Activated T-helper 2 cell treated with anti-CD3 and anti-CD28 coated beads, Interferon-gamma antibody, Interleukin-2, Interleukin-4, amounts not matched to agents 10 μg/mL and 5 μg/mL and 100 μg/mL, durations not matched to agents 14 hours and 24 hours and 36 hours (primary cell): ENCODE data around the gene VPS50. TPM values are rescaled to one million over a fixed set of nuclear protein-coding genes. Genes with fewer than 3 reads are reported as not detected.

Experiments
- DNase-seq: peaks from one replicate; pipeline ENCODE4 v3.0.0; 2021; ENCODE audit warnings: low spot score
- H3K27ac Mint-ChIP-seq: one replicate; pipeline ENCODE4 v1.8.0; 2021; ENCODE audit warnings: mixed read lengths
- H3K27me3 Mint-ChIP-seq: one replicate; pipeline ENCODE4 v1.8.0; 2021; ENCODE audit warnings: low read depth, mixed read lengths
- H3K36me3 Mint-ChIP-seq: one replicate; pipeline ENCODE4 v1.8.0; 2021; ENCODE audit warnings: low read depth, mixed read lengths
- H3K4me1 Mint-ChIP-seq: one replicate; pipeline ENCODE4 v1.8.0; 2021; ENCODE audit warnings: low read depth, mixed read lengths
- H3K4me3 Mint-ChIP-seq: one replicate; pipeline ENCODE4 v1.8.0; 2021; ENCODE audit warnings: low read depth, mild to moderate bottlenecking, moderate library complexity, mixed read lengths
- H3K9me3 Mint-ChIP-seq: one replicate; pipeline ENCODE4 v1.8.0; 2021; ENCODE audit warnings: mixed read lengths
- intact Hi-C: fragments of 100-400 bp; cut with micrococcal nuclease; formaldehyde crosslinking; loops from one replicate; pipeline ENCODE4 v1.15.1; 2023
- total RNA-seq: library from RNA; stranded (reverse); gene quantifications from 2 replicates; pipeline ENCODE4 v1.2.3, GENCODE V29; 2022

Gene VPS50
- total RNA-seq, 1 donor from 2014 or later, result 15.6 TPM

- Mint-ChIP-seq H3K27me3 (no peaks in the 10 kb centered on the region), H3K27ac (no peak overlapping the region)
- intact Hi-C loops, result loop anchor here (5.0 to 10.0 kb wide), 4 partner anchors 123 to 1145 kb away; partner anchors contain the start of gene COL1A2
Observed at GRCh38 chr7:93249491-93250148, 17.5 kb downstream of the VPS50 start.

GRCh38 chr7:93258661-93259060 is 26.5 kb downstream of the VPS50 start:
- H3K4me1 Mint-ChIP-seq, result no peaks in the 10 kb centered on the region
- intact Hi-C loops, result no loop called here
- H3K27ac Mint-ChIP-seq, result no peak overlapping the region

More at GRCh38 chr7:93249491-93250148, 17.5 kb downstream of the VPS50 start:
- no peaks in the 10 kb centered on the region for H3K9me3 Mint-ChIP-seq
- no peaks in the 10 kb centered on the region for H3K36me3 Mint-ChIP-seq
- no peaks in the 10 kb centered on the region for H3K4me1 Mint-ChIP-seq
- no peak for DNase-seq
- H3K4me3 Mint-ChIP-seq, result no peak overlapping the region

GRCh38 chr7:93262535-93262934 is 30.4 kb downstream of the VPS50 start:
- Mint-ChIP-seq H3K27ac (no peak overlapping the region), H3K4me3 (no peak overlapping the region), H3K9me3 (no peaks in the 10 kb centered on the region), H3K36me3 (no peaks in the 10 kb centered on the region), H3K27me3 (no peaks in the 10 kb centered on the region), H3K4me1 (no peaks in the 10 kb centered on the region)
- intact Hi-C loops, result no loop called here
- no peak for DNase-seq

More at GRCh38 chr7:93258661-93259060, 26.5 kb downstream of the VPS50 start:
- Mint-ChIP-seq H3K4me3 (no peak overlapping the region), H3K36me3 (no peaks in the 10 kb centered on the region), H3K9me3 (no peaks in the 10 kb centered on the region), H3K27me3 (no peaks in the 10 kb centered on the region)
- no peak for DNase-seq

GRCh38 chr7:93265220-93265619 is 33.1 kb downstream of the VPS50 start:
- H3K27me3 Mint-ChIP-seq, result no peaks in the 10 kb centered on the region
- H3K4me1 Mint-ChIP-seq, result no peaks in the 10 kb centered on the region
- H3K4me3 Mint-ChIP-seq, result no peak overlapping the region
- DNase-seq, result no peak
- no peak overlapping the region for H3K27ac Mint-ChIP-seq
- intact Hi-C loops, result no loop called here
- no peaks in the 10 kb centered on the region for H3K36me3 Mint-ChIP-seq
- no peaks in the 10 kb centered on the region for H3K9me3 Mint-ChIP-seq

- H3K27ac Mint-ChIP-seq, result peak overlapping the region; percentile 9
- no peaks in the 10 kb centered on the region for H3K27me3 Mint-ChIP-seq
- intact Hi-C loops, result no loop called here
- H3K36me3 Mint-ChIP-seq, result peaks cover 7% of the 10 kb centered on the region
- H3K4me1 Mint-ChIP-seq, result peaks cover 5% of the 10 kb centered on the region
- no peaks in the 10 kb centered on the region for H3K9me3 Mint-ChIP-seq
- DNase-seq, result no peak
- no peak overlapping the region for H3K4me3 Mint-ChIP-seq
Observed at GRCh38 chr7:93279541-93279940, 47.4 kb downstream of the VPS50 start.

- no peaks in the 10 kb centered on the region for H3K36me3 Mint-ChIP-seq
- H3K27ac Mint-ChIP-seq, result no peak overlapping the region
- H3K4me1 Mint-ChIP-seq, result no peaks in the 10 kb centered on the region
- DNase-seq, result no peak
- no peak overlapping the region for H3K4me3 Mint-ChIP-seq
- no peaks in the 10 kb centered on the region for H3K9me3 Mint-ChIP-seq
- H3K27me3 Mint-ChIP-seq, result no peaks in the 10 kb centered on the region
- intact Hi-C loops, result no loop called here
Observed at GRCh38 chr7:93284908-93285307, 52.7 kb downstream of the VPS50 start.

GRCh38 chr7:93293229-93293628 is 61.1 kb downstream of the VPS50 start:
- H3K36me3 Mint-ChIP-seq, result no peaks in the 10 kb centered on the region
- no peaks in the 10 kb centered on the region for H3K27me3 Mint-ChIP-seq
- H3K9me3 Mint-ChIP-seq, result no peaks in the 10 kb centered on the region
- H3K4me1 Mint-ChIP-seq, result peaks cover 8% of the 10 kb centered on the region
- no peak overlapping the region for H3K4me3 Mint-ChIP-seq
- H3K27ac Mint-ChIP-seq, result no peak overlapping the region
- intact Hi-C loops, result no loop called here
- DNase-seq, result no peak

- no peak for DNase-seq
- Mint-ChIP-seq H3K4me1 (peaks cover 1% of the 10 kb centered on the region), H3K4me3 (no peak overlapping the region), H3K9me3 (no peaks in the 10 kb centered on the region), H3K36me3 (no peaks in the 10 kb centered on the region), H3K27me3 (no peaks in the 10 kb centered on the region), H3K27ac (no peak overlapping the region)
- intact Hi-C loops, result no loop called here
Observed at GRCh38 chr7:93298206-93298605, 66.0 kb downstream of the VPS50 start.

GRCh38 chr7:93298671-93299070 is 66.5 kb downstream of the VPS50 start:
- peaks cover 1% of the 10 kb centered on the region for H3K4me1 Mint-ChIP-seq
- H3K9me3 Mint-ChIP-seq, result no peaks in the 10 kb centered on the region
- H3K4me3 Mint-ChIP-seq, result no peak overlapping the region
- no peak for DNase-seq
- H3K36me3 Mint-ChIP-seq, result no peaks in the 10 kb centered on the region
- intact Hi-C loops, result no loop called here
- H3K27ac Mint-ChIP-seq, result no peak overlapping the region
- no peaks in the 10 kb centered on the region for H3K27me3 Mint-ChIP-seq

- no peak overlapping the region for H3K4me3 Mint-ChIP-seq
- intact Hi-C loops, result no loop called here
- H3K27ac Mint-ChIP-seq, result no peak overlapping the region
- no peaks in the 10 kb centered on the region for H3K4me1 Mint-ChIP-seq
- H3K27me3 Mint-ChIP-seq, result no peaks in the 10 kb centered on the region
- no peak for DNase-seq
- no peaks in the 10 kb centered on the region for H3K9me3 Mint-ChIP-seq
- no peaks in the 10 kb centered on the region for H3K36me3 Mint-ChIP-seq
Observed at GRCh38 chr7:93301736-93302135, 69.6 kb downstream of the VPS50 start.

GRCh38 chr7:93307131-93307660 is 75.0 kb downstream of the VPS50 start:
- no peaks in the 10 kb centered on the region for H3K27me3 Mint-ChIP-seq
- no peak overlapping the region for H3K27ac Mint-ChIP-seq
- H3K4me1 Mint-ChIP-seq, result peaks cover 6% of the 10 kb centered on the region
- no peak for DNase-seq
- intact Hi-C loops, result no loop called here
- no peaks in the 10 kb centered on the region for H3K36me3 Mint-ChIP-seq
- no peak overlapping the region for H3K4me3 Mint-ChIP-seq
- no peaks in the 10 kb centered on the region for H3K9me3 Mint-ChIP-seq

- Mint-ChIP-seq H3K9me3 (no peaks in the 10 kb centered on the region), H3K27me3 (no peaks in the 10 kb centered on the region), H3K36me3 (no peaks in the 10 kb centered on the region), H3K27ac (no peak overlapping the region), H3K4me1 (peaks cover 6% of the 10 kb centered on the region), H3K4me3 (no peak overlapping the region)
- DNase-seq, result no peak
- intact Hi-C loops, result no loop called here
Observed at GRCh38 chr7:93307943-93308342, 75.8 kb downstream of the VPS50 start.

GRCh38 chr7:93310346-93310745 is 78.2 kb downstream of the VPS50 start:
- no peak overlapping the region for H3K4me3 Mint-ChIP-seq
- intact Hi-C loops, result no loop called here
- peaks cover 6% of the 10 kb centered on the region for H3K4me1 Mint-ChIP-seq
- H3K27me3 Mint-ChIP-seq, result no peaks in the 10 kb centered on the region
- H3K36me3 Mint-ChIP-seq, result no peaks in the 10 kb centered on the region
- H3K27ac Mint-ChIP-seq, result no peak overlapping the region
- no peaks in the 10 kb centered on the region for H3K9me3 Mint-ChIP-seq
- no peak for DNase-seq
